Stimulated activated CD4-positive, alpha-beta T cell treated with anti-CD3 and anti-CD28 coated beads, TNF-alpha, amount 100 ng/mL, for 1 hour (primary cell): Measurements from ENCODE around the gene MRM3.
"Not testable (repeated sequence)": the region's sequence is repeated elsewhere in the genome, so short reads cannot be mapped to it uniquely, and the experiment has no call there.

ENCODE experiments used
- DNase-seq, 3 donors: peaks; one replicate each; pipeline ENCODE4 v3.0.0-alpha.2; 2020; ENCODE audit warnings: low read depth in 3 of 3, low spot score in 1 of 3

The MRM3 gene

GRCh38 chr17:781805-782731, at the start of gene MRM3, which contains the start of gene GLOD4:
Gene MRM3, plus strand, starts transcription at chr17:782353. Its CDS starts 26 bp downstream, at chr17:782379.
Gene GLOD4, minus strand, starts transcription at chr17:782280. Its CDS starts 25 bp downstream, at chr17:782255.
- peak; percentile 69 to 96 (median 86) for DNase-seq

GRCh38 chr17:732902-733720, 49.0 kb upstream of the MRM3 start:
- DNase-seq: no peak

GRCh38 chr17:733743-734142, 48.4 kb upstream of the MRM3 start:
- DNase-seq: no peak

GRCh38 chr17:737561-738113, 44.5 kb upstream of the MRM3 start:
- no peak for DNase-seq

GRCh38 chr17:740240-741017, 41.7 kb upstream of the MRM3 start:
- DNase-seq: no peak

- no peak for DNase-seq
These were observed 39.9 kb upstream of the MRM3 start for GRCh38 chr17:742147-742793.

- DNase-seq: no peak
These were observed 39.0 kb upstream of the MRM3 start for GRCh38 chr17:743139-743538.

DNA sequence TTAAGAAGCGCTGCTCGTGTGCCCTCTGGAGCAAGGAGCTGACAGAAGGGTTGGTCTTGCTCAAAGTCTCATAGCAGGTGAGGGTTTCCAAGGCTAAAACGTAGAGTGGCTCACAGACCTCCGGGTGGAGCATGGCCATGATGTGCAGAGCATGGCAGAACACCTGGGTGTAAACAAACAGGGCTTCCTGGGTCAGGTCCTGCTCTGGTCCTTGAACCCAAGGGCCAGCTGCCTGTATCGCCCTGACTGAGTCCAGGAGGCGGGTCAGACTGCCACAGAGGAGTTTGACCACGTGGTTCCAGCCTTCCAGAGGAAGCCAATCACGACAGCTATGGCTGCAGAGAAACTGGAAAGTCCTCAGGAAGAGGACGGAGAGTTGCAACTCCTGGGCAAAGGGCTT, 37.2 kb upstream of the MRM3 start:
- DNase-seq: no peak

DNA sequence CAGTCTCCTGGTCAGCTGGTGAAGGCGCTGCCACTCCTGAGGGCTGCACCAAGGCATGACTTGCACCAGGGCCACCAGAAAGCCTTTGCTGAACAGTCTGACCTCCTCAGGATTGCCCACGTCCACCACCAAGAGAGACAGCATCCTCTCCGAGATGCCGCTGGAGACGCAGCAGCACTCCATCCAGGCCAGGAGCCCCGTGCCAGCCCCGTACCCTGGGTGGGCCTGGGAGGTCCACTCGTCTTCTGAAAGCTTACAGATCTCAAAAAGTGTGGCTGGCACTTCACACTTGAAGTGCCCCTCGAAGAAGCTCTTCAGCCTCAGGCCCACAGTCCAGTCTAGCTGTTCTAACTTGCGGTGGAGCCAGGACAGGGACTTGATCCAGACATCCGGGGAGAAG, 36.7 kb upstream of the MRM3 start:
- DNase-seq: no peak

GRCh38 chr17:746181-746580, 36.0 kb upstream of the MRM3 start:
- DNase-seq: no peak

GRCh38 chr17:746783-747629, 35.1 kb upstream of the MRM3 start:
- no peak for DNase-seq

DNA sequence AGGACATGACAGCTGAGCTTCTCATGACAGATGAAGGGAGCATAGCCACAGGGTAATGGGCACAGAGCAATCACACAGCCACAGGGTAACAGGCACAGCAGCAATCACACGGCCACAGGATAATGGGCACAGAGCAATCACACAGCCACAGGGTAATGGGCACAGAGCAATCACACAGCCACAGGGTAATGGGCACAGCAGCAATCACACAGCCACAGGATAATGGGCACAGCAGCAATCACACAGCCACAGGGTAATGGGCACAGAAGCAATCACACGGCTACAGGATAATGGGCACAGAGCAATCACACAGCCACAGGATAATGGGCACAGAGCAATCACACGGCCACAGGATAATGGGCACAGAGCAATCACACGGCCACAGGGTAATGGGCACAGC, 33.5 kb upstream of the MRM3 start:
- DNase-seq: not testable (repeated sequence)

DNA sequence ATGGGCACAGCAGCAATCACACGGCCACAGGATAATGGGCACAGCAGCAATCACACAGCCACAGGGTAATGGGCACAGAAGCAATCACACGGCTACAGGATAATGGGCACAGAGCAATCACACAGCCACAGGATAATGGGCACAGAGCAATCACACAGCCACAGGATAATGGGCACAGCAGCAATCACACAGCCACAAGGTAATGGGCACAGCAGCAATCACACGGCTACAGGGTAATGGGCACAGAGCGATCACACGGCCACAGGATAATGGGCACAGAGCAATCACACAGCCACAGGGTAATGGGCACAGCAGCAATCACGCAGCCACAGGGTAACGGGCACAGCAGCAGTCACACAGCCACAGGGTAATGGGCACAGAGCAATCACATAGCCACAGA, 32.8 kb upstream of the MRM3 start:
- DNase-seq: not testable (repeated sequence)

GRCh38 chr17:750431-751037, 31.6 kb upstream of the MRM3 start:
- no peak for DNase-seq

GRCh38 chr17:751269-752001, 30.7 kb upstream of the MRM3 start:
- peak in 2 of 3 donors; percentile 9 to 34 for DNase-seq

GRCh38 chr17:752002-752619, 30.0 kb upstream of the MRM3 start, which contains the start of gene GEMIN4:
Gene GEMIN4, minus strand, starts transcription at chr17:752264. Its CDS starts 122 bp downstream, at chr17:752142.
- DNase-seq: peak; percentile 92 to 100 (median 98)

DNA sequence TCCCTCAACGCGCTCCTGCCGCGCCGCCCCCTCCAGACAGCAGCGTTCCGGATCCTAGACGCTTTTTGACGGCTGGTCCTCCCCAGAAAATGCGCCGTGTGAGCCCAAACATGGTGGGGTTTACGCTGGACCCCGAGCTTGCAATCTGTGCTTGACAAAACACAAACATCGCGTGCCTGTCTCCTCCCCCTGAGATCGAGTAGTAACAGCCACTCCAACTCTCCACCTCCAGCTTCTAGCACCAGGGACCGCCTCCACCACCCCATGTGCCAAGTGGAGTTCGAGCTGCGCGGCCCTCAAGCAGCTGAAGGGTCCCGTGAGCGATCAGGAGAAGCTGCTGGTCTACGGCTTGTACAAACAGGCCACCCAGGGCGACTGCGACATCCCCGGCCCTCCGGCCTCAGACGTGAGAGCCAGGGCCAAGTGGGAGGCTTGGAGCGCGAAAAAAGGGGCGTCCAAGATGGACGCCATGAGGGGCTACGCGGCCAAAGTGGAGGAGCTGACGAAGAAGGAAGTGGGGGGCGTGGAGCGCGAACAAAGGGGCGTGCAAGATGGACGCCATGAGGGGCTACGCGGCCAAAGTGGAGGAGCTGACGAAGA, 29.4 kb upstream of the MRM3 start:
- no peak for DNase-seq
